ENCODE data around the gene RGS12. TPM values are rescaled to one million over a fixed set of nuclear protein-coding genes. Genes with fewer than 3 reads are reported as not detected.

Gene RGS12, protein sequence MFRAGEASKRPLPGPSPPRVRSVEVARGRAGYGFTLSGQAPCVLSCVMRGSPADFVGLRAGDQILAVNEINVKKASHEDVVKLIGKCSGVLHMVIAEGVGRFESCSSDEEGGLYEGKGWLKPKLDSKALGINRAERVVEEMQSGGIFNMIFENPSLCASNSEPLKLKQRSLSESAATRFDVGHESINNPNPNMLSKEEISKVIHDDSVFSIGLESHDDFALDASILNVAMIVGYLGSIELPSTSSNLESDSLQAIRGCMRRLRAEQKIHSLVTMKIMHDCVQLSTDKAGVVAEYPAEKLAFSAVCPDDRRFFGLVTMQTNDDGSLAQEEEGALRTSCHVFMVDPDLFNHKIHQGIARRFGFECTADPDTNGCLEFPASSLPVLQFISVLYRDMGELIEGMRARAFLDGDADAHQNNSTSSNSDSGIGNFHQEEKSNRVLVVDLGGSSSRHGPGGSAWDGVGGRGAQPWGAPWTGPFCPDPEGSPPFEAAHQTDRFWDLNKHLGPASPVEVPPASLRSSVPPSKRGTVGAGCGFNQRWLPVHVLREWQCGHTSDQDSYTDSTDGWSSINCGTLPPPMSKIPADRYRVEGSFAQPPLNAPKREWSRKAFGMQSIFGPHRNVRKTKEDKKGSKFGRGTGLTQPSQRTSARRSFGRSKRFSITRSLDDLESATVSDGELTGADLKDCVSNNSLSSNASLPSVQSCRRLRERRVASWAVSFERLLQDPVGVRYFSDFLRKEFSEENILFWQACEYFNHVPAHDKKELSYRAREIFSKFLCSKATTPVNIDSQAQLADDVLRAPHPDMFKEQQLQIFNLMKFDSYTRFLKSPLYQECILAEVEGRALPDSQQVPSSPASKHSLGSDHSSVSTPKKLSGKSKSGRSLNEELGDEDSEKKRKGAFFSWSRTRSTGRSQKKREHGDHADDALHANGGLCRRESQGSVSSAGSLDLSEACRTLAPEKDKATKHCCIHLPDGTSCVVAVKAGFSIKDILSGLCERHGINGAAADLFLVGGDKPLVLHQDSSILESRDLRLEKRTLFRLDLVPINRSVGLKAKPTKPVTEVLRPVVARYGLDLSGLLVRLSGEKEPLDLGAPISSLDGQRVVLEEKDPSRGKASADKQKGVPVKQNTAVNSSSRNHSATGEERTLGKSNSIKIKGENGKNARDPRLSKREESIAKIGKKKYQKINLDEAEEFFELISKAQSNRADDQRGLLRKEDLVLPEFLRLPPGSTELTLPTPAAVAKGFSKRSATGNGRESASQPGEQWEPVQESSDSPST (N-terminal part only)
- total RNA-seq, result 53.2 and 59.4 TPM in 2 replicates

DNA sequence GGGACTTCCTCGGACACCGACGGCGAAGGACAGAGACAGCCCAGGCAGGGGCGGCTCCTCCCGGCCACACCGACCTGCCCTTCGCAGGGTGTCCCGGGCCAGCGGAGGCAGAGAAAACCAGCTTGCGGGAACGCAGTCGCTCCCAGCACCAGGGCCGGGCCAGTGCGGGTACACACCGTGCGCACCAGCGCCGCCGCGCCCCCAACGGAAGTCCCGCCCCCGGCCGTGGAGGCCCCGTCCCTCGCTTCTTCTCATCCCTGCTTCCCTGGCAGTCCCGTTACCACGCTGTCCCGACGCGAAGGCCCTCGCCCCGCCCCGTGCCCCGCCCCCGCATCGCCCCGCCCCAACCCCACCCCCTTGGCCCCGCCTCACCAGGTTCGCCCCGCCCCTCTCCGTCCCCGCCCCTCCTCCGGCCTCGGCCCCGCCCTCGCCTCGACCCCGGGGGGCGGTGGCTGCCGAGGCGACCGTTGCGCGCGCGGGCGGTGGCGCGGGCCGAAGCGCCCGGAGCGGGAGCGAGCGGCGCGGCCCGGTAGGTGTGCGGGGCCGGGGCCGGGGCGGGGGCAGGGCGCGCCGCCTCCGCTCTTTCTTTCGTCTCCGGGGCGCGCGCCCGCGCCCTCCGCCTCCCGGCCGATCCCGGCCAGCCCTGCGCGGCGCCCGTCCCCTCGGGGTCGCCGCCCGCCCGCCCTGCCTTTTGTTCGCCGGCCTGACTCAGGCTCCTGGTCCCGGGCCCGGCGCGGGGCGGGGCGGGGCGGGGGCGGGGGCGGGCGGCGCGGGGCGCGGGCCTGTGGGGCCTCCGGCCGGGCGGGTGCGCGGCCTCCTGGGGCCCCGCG lies at the start of gene RGS12:
RGS12 (plus strand) TSS at position 451 of the 830 bp plus-strand sequence. CDS start 23,150 bp downstream, outside the sequence.

DNA sequence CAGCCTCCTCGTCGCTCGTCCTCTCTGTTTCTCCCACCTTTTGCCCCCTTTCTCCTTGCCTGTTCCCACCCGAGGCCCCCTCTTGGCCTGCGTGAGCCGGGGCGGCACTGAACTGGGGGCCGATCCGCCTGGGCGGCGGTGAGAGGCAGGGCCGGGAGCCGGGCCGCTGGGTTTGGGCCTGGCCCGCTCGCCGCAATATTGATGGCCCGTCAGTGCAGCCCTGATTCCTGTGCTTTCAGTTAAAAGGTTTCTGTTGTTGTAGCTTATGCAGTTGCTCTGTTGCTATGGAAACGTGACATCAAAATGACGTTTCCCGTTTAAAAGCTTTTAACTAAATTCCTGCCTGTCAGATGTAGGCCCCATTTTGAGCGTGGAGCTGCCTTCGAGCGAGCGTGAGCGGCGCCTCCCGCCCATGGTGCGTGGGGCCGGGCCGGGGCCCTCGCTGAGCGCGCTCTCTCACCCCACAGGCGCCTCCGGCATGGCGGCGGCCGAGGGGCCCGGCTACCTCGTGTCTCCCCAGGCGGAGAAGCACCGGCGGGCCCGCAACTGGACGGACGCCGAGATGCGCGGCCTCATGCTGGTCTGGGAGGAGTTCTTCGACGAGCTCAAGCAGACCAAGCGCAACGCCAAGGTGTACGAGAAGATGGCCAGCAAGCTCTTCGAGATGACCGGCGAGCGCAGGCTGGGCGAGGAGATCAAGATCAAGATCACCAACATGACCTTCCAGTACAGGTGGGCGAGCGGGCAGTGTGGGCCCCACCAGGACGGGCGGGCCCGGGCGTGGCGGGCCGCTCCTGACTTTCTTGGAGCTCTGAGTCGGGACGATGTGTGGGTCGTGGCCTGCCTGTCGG lies 43.8 kb upstream of the RGS12 start, which contains the start of gene MSANTD1:
MSANTD1 (plus strand) TSS at position 349 of the 851 bp plus-strand sequence; CDS start at position 413, 64 bp downstream.

Other genes starting within 250 kb of the RGS12 start
- gene HTT-AS, start 218.5 kb upstream of the RGS12 start, total RNA-seq, result not detected in 2 replicates
- 25.5 and 33.3 TPM in 2 replicates for gene HTT, start 218.3 kb upstream of the RGS12 start, total RNA-seq
- 0.27 and 0.47 TPM in 2 replicates for gene MSANTD1, start 43.9 kb upstream of the RGS12 start, total RNA-seq
- gene HGFAC, start 148.9 kb downstream of the RGS12 start, total RNA-seq, result 0.47 TPM in 1 of 2 replicates, not detected in the other
- gene DOK7, start 170.3 kb downstream of the RGS12 start, total RNA-seq, result not detected in 2 replicates
- 91.9 and 93.9 TPM in 2 replicates for gene LRPAP1, start 239.4 kb downstream of the RGS12 start, total RNA-seq

Data from endothelial cell of coronary artery (primary cell).